HuH-7.5 (cell line): ENCODE data around the gene CADM2.

ENCODE experiments used
- DNase-seq: peaks from one replicate; pipeline ENCODE4 v3.0.0; 2011; ENCODE audit warnings: low spot score

Gene CADM2

DNA sequence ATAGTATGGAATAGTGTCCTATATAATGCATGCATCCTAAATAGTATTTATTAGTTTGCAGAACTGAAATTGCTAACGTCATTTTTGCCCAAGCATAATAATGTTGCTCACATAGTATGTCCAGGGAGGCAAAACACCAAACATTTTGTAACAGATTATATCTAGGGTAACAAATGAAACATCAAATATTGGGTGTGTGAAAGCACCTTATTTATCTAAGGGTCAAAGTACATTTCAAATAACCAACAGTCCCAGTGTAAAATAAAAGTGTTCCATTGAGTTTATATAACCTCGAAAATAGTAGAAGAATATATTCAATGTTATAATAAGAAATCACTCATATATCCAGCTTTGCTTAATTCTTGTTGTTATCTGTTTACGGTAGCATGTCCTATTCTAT, 363.1 kb downstream of the CADM2 start:
- no peak for DNase-seq

DNA sequence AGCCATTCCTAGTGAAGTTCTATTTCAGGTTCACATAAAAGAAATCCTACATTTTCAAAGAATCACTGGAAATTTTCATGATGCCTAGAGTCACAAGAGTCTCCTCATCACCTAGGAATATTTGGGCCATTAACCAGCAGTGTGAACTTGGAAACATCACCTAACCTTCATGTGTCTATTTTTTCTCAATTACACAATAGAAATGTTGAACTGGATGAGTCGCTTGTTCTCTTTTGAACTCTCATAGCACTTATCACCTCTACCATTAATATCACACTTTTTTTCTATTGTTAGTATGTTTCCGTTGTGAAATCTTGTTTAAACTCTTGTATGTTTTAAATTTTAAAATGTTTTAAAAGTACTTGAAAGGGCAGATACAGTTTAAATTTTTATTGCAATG, 371.3 kb downstream of the CADM2 start:
- no peak for DNase-seq

DNA sequence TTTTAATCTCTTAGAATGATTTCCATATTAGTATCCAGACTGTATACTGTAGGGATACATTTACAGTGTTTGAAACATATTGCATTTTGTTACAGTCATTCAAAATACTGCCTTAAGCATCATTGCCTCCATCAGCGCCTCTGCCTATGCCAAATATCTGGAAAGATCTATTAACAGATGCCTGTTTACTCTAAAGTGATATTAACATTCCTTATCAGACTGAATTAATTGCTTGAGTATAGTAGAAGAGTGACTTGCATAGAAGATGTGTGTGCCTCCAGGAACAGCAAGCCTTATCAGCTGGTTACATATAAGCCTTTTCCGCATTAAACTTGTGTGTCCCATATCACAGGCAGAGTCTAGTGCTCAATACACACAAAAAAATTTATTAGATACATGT, 379.1 kb downstream of the CADM2 start:
- DNase-seq: no peak

DNA sequence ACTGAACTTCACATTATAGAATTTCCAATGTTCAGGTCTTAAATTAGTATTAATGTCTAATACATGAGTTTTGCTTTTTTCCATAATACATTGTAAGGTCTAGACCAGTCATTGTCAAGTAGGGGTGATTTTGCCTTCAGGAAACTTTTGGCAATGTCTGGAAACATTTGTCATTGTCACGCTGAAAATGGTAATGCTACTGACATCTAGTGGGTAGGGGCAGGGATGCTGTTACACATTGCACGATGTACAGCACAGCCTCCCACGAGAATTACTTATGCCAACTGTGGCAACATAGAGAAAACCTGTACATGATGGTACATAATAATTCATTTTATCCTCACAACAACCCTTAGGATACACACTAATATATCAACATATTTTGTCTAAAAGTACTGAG, 384.1 kb downstream of the CADM2 start:
- DNase-seq: no peak

DNA sequence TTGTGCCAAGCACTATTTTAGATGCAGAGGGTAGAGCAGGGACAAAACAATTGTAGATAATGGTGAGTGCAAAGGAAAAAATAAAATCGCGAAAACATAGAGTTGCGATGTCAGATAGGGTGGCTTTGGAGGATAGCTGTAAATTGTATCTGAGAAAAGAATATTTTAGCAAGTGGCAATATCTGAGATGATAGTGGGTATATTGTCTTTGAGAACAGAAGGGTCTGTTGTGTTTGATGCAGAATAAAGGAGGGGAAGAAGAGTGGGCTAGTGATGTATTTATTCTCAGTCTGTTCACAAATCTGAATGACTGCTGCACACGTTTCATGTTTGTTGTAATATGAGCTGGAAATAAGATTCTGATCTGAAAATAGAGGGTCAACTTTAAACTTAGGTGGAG, 396.8 kb downstream of the CADM2 start:
- DNase-seq: no peak

DNA sequence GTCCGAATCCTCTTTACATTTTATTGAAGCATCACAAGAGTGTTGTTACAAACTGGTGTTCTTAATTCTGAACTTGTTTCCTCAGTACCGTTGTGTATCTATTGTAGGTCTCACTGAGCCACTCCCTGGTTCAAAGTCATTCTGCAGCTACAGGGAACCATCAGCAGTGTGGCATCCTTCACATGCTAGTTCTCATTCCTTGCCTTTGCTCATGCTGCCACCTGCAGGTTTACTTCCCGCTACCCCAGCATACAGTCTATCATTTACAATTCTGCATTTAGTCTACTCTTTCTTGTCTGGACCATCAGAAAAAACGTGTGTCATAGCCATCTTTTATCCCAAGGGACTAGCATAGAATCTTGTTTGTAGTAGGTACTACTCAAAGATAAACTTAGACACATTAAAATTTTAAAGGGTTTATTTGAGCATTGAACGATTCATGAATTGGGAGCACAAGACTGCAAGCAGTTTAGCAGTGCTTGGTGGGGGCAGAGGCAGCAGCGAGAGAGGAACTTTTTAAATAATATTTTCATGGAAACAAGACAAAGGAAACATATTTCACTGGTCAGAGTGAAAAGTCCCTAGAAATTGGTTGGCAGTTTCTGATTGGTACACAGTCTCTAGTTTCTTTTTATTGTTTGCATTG, 402.1 kb downstream of the CADM2 start:
- peak; percentile 7 for DNase-seq

DNA sequence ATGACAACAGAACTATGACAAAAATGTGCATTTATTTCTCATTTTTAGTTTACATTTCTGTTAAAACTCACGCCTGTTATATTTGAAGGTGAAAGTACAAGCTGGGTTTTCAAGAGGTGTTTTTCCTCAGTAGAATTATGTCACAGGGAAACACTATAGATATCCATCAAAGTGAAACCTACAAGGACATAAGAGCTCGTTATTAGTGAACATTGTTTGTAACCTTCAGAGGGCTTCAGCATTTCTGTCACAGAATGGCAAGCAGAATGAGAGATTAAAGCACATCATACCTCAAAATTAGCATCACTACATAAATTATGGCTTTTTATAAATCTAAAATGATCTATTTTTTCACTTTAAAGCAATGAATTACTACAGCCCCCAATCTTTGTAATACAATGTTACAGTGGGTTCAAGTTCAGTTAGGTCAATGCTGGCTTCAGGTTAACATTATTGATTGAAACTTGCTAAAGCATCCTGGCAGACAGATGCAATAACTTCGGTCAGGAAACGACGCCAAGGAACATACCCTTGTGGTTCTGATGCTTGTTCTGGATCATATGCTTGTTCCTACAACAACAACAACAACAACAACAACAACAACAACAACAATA, 405.6 kb downstream of the CADM2 start:
- DNase-seq: no peak

DNA sequence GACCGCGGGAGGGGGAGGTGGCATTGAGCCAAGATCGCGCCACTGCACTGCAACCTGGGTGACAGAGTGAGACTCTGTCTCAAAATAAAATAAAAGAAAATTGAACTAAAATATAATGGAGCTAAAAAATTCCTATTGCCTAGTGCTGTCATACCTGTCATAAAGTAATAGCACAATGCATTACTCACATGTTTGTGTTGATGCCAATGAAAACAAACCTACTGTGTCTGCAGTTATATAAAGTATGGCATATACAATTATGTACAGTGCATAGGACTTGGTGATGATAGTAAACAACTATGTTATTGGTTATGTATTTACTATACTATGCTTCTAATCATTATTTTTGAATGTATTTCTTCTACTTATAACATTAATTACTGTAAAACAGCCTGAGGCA, 411.6 kb downstream of the CADM2 start:
- DNase-seq: no peak

GRCh38 chr3:85376131-85376530, 417.3 kb downstream of the CADM2 start:
- DNase-seq: no peak

- DNase-seq: no peak
These were observed 418.3 kb downstream of the CADM2 start for GRCh38 chr3:85377115-85377514.

DNA sequence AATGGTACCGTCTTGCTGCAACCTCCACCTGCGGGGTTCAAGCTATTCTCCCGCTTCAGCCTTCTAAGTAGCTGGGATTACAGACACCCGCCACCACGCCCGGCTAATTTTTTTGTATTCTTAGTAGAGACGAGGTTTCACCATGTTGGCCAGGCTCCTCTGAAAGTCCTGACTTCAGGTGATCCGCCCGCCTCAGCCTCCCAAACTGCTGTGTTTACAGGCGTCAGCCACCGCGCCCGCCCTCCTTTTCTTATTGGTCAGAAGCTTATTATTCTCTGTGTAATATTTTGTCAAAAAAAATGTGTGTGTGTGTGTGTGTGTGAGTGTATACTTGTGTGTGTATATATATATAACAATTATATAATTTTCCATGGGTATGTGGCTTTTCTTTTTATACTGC, 425.6 kb downstream of the CADM2 start:
- DNase-seq: no peak

- DNase-seq: no peak
These were observed 429.2 kb downstream of the CADM2 start for GRCh38 chr3:85387913-85388505.

GRCh38 chr3:85394424-85394823, 435.6 kb downstream of the CADM2 start:
- no peak for DNase-seq

GRCh38 chr3:85397434-85397833, 438.6 kb downstream of the CADM2 start:
- no peak for DNase-seq

GRCh38 chr3:85426121-85426520, 467.3 kb downstream of the CADM2 start:
- DNase-seq: no peak

DNA sequence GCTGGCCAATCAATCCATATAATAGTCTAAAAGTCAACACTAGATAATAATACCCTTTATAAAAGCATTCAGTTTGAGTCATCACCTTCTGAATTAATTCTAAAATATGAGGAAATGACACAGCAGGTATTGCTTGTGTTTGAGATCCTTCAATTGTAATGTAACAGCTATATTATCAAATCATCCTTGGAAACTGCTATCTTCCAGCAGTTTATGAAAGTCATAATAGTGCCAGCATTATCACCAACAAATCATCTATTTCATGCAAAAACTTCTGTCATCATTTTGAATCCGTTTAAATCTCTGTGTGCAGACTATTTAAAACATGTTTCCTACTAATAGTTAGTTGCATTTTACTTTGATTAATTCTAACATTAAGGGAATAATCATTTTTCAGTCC, 468.7 kb downstream of the CADM2 start:
- no peak for DNase-seq

DNA sequence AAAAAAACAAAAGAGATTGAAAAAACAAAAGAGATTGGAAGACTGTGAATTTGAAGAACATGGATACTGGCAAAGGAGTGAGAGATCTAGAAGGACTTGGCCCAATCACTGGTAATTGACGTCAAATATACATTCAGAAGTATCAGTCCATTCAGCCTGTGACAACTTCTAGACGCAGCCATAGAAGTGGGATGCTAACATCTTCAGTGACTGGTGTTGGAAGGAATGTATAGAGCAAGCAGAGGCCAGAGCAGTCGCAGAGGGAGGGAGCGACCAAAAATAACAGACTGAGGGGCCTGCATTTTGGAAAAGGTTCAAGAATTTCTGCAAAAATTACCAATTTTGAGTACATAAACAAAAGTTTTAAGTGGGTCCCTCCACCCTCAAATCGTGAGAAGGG, 473.3 kb downstream of the CADM2 start:
- DNase-seq: no peak

GRCh38 chr3:85433319-85433718, 474.5 kb downstream of the CADM2 start:
- no peak for DNase-seq

- no peak for DNase-seq
These were observed 496.9 kb downstream of the CADM2 start for GRCh38 chr3:85455561-85456200.

DNA sequence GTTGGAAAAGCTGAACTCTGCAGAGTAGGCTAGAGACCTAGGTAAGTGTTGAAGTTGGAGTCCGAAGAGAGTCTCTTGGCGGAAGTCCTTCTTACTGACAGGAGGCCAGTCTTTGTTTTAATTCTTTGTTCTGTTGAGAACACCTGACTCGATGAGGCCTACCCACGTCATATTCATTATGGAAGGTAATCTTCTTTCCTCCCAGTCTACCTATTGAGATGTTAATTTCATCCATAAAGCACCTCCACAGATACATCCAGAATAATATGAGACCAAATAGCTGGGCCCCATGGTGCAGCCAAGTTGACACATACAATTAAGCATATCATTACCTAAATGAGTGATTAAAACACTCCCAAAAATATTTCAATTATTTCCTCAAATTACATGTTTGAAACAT, 515.5 kb downstream of the CADM2 start:
- DNase-seq: no peak

- DNase-seq: no peak
These were observed 516.6 kb downstream of the CADM2 start for GRCh38 chr3:85475346-85475745.

DNA sequence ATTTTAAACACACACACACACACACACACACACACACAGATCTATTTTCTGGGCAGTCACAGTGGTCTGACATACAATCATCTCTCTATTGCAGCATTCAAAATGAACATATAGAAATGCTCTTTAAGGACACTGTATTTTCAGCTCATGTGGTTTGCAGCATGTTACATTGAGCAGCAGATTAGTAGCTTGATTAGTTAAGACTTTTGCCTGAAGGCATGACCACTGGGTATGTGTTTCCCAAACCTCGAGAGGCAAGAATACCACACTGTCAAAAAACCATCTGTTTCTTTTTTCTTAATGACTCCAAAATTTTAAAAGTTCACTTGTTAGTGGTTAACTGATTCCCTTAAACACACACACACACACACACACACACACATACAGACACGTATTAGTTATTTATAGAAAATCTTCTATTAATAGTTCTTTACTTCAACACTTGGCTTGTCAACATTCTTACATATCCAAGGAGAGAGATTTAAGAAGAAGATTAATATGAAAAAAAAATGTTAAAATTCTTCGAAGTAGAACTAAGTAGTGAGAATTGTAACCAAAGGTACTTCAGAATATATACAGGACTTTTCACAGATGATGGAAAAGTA, 518.2 kb downstream of the CADM2 start:
- DNase-seq: no peak
